DOHH2 (cell line): ENCODE results near the gene PARP1.

Experiments
- H3F3A ChIP-seq: fragments of 200-600 bp; sonication (generic), shearing (Covaris generic); 2 replicates; pipeline ENCODE4 v1.6.0; 2016; ENCODE audit warnings: antibody characterized with exemption, mild to moderate bottlenecking; ENCODE audit not compliant: control insufficient read depth, insufficient read depth
- H3K27ac ChIP-seq: fragments of 200-600 bp; sonication (generic); 2 replicates; pipeline ENCODE4 v1.5.1; 2014; ENCODE audit warnings: low read depth, mild to moderate bottlenecking, low read length, moderate library complexity
- H3K27me3 ChIP-seq: fragments of 200-600 bp; sonication (generic); 2 replicates; pipeline ENCODE4 v1.6.1; 2014; ENCODE audit warnings: mild to moderate bottlenecking, low read length, mixed read lengths; ENCODE audit not compliant: control insufficient read depth
- H3K36me3 ChIP-seq: fragments of 200-600 bp; sonication (generic); 2 replicates; pipeline ENCODE4 v1.6.1; 2014; ENCODE audit warnings: mild to moderate bottlenecking, low read length, moderate library complexity, mixed read lengths; ENCODE audit not compliant: control insufficient read depth
- H3K4me1 ChIP-seq: fragments of 200-600 bp; sonication (generic); 2 replicates; pipeline ENCODE4 v1.6.1; 2014; ENCODE audit warnings: mild to moderate bottlenecking, low read length, mixed read lengths; ENCODE audit not compliant: control insufficient read depth
- H3K4me2 ChIP-seq: fragments of 200-600 bp; sonication (generic); 2 replicates; pipeline ENCODE4 v1.6.0; 2014; ENCODE audit warnings: mild to moderate bottlenecking, low read length, moderate library complexity
- H3K4me3 ChIP-seq: fragments of 200-600 bp; sonication (generic); 2 replicates; pipeline ENCODE4 v1.5.1; 2014; ENCODE audit warnings: mild to moderate bottlenecking, low read length, mixed read lengths
- H3K79me2 ChIP-seq: fragments of 200-600 bp; sonication (generic); 2 replicates; pipeline ENCODE4 v1.6.1; 2014; ENCODE audit warnings: mild to moderate bottlenecking, low read length, mixed read lengths; ENCODE audit not compliant: control insufficient read depth
- H3K9me2 ChIP-seq: fragments of 200-600 bp; sonication (generic); replicated peaks from 2 replicates; pipeline ENCODE4 v1.6.1; 2014; ENCODE audit warnings: mild to moderate bottlenecking, low read length, mixed read lengths; ENCODE audit not compliant: control insufficient read depth
- H3K9me3 ChIP-seq: fragments of 200-600 bp; sonication (generic); 2 replicates; pipeline ENCODE4 v1.6.1; 2014; ENCODE audit warnings: antibody characterized with exemption, low read length, mixed read lengths; ENCODE audit not compliant: control insufficient read depth, insufficient read depth
- H4K20me1 ChIP-seq: fragments of 200-600 bp; sonication (generic); 2 replicates; pipeline ENCODE4 v1.6.0; 2014; ENCODE audit warnings: low read depth, mild to moderate bottlenecking, antibody characterized with exemption, low read length, moderate library complexity; ENCODE audit not compliant: control insufficient read depth, insufficient read depth
- CTCF ChIP-seq: fragments of 200-600 bp; sonication (generic); IDR thresholded peaks from one replicate; pipeline ENCODE4 v1.5.1; 2014; ENCODE audit warnings: antibody characterized with exemption, mild to moderate bottlenecking, low read depth, low read length; ENCODE audit not compliant: poor library complexity, severe bottlenecking
- EZH2phosphoT487 ChIP-seq: fragments of 200-600 bp; sonication (generic); IDR thresholded peaks from 2 replicates; pipeline ENCODE4 v1.6.1; 2017; ENCODE audit warnings: borderline replicate concordance, mild to moderate bottlenecking, antibody characterized with exemption, low read length, moderate library complexity, mixed read lengths

PARP1 gene

GRCh38 chr1:226335661-226336060 is 72.2 kb downstream of the PARP1 start:
- Histone ChIP-seq H3K9me2 (no peaks in the 10 kb centered on the region), H3F3A (peaks cover 6% of the 10 kb centered on the region; the same call in 1 of the 2 replicates), H3K36me3 (no peaks in the 10 kb centered on the region), H3K27ac (no peak overlapping the region), H3K4me2 (no peak overlapping the region), H3K27me3 (no peaks in the 10 kb centered on the region), H3K4me1 (peaks cover 38% of the 10 kb centered on the region), H3K9me3 (no peaks in the 10 kb centered on the region), H3K79me2 (no peaks in the 10 kb centered on the region), H3K4me3 (no peak overlapping the region), H4K20me1 (no peaks in the 10 kb centered on the region)
- no peak for TF ChIP-seq EZH2phosphoT487
- no peak for TF ChIP-seq CTCF

- Histone ChIP-seq H3K27ac (no peak overlapping the region), H3K27me3 (no peaks in the 10 kb centered on the region), H3K79me2 (no peaks in the 10 kb centered on the region), H3K4me3 (peak overlapping the region; percentile 56), H3K9me2 (no peaks in the 10 kb centered on the region), H3K9me3 (no peaks in the 10 kb centered on the region), H3K36me3 (no peaks in the 10 kb centered on the region), H3F3A (peaks cover 6% of the 10 kb centered on the region; the same call in 1 of the 2 replicates), H3K4me1 (peaks cover 36% of the 10 kb centered on the region), H4K20me1 (no peaks in the 10 kb centered on the region), H3K4me2 (peak overlapping the region; percentile 62)
- TF ChIP-seq EZH2phosphoT487 (no peak), CTCF (no peak)
Observed at GRCh38 chr1:226332947-226333346, 74.9 kb downstream of the PARP1 start.

GRCh38 chr1:226329237-226329636 is 78.7 kb downstream of the PARP1 start:
- H3K79me2 ChIP-seq: no peaks in the 10 kb centered on the region
- H3K27me3 ChIP-seq: no peaks in the 10 kb centered on the region
- H3K36me3 ChIP-seq: no peaks in the 10 kb centered on the region
- no peaks in the 10 kb centered on the region for H3K9me3 ChIP-seq
- H3K4me2 ChIP-seq: no peak overlapping the region
- no peaks in the 10 kb centered on the region for H3K9me2 ChIP-seq
- H3F3A ChIP-seq: no peaks in the 10 kb centered on the region
- no peaks in the 10 kb centered on the region for H4K20me1 ChIP-seq
- H3K4me3 ChIP-seq: no peak overlapping the region
- H3K4me1 ChIP-seq: peaks cover 12% of the 10 kb centered on the region
- no peak overlapping the region for H3K27ac ChIP-seq
- TF ChIP-seq EZH2phosphoT487 (no peak), CTCF (no peak)
